ENCODE measurements around the gene BCAR3.
"Not testable (repeated sequence)": the region's sequence is repeated elsewhere in the genome, so short reads cannot be mapped to it uniquely, and the experiment has no call there.

The BCAR3 gene

DNA sequence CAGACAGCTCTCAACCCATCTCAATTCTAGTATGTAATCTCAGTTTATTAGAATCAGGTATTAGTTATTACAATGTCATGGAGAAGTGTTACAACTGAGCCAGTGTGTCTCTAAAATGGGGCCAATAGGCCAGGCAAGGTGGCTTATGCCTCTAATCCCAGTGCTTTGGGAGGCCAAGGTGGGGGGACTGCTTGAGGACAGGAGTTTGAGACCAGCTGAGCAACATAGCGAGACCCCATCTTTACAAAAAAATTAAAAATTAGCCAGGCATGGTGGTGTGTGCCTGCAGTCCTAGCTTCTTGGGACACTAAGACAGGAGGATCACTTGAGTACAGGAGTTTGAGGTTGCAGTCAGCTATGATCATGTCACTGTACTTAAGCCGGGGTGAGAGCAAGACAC lies 104.9 kb downstream of the BCAR3 start:
- no peak for DNase-seq (ENCODE audit: low read depth)

DNA sequence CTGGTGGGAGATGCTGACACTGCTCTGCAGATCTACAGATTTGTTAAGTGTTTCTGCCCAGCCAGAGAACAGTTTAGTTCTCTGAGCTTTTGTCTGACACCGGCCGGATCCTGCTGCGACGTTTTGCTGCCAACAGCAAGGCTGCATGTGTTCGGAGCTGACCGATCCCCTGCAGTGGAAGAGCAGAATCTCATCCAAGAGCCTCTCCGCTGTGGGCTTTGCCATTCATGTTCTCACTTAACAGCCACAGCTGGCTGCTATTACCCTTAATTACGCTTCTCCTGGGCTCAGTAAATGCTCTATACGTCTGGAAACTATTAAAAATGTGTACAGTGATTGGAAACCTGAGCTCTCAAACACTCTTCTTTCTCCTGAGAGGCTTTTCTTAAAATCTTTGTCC lies 105.3 kb downstream of the BCAR3 start:
- no peak for DNase-seq (ENCODE audit: low read depth)

DNA sequence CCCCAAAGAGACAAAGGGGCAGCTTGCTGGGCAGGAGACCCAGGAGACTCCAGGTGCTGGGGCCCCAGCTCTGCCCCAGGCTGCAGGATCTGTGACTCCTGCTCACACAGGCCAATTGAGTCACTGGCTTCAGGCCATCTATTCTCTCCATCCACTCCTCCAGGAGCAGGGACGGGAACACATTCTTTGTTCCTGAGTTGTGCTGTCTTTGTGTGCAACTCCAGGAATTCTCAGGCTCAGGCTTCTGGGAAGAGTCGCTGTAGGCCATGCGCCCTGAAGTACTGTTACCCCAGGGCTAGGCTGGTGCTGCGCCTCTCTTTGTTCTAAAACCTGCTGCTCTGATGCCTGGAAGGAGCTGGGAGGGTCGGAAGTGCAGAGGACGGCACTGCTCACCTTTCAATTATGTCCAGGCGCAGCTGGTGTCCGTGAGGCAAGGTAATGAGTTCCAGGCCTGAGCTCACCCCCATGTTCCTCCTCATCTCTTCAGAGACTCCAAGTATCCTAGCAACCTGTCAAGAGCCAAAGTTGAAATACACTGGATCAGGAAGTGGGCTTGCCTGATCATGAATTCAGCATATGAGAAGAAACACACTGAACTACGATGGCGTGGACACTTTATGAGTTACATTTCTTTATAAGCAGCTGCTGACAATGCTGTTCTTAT lies 105.9 kb downstream of the BCAR3 start:
- no peak for DNase-seq (ENCODE audit: low read depth)

DNA sequence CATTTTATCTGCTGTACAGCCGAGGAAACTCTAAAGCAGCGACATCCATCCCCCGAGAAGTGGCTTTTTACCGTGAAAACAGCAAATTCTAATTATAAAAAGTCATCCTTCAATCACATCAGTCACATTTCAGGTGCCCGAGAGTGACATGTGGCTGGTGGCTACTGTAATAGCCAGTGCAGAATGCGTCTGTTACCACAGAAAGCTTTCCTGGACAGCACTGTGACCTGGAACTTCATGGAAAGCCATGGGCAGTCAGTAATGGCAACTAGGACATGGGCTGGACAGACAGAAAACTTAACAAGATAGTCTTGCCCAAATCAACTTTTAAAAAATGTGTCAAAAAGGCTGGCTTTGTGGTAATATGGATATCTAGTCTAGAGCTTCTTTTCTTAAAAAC lies 106.6 kb downstream of the BCAR3 start:
- DNase-seq (ENCODE audit: low read depth): no peak

DNA sequence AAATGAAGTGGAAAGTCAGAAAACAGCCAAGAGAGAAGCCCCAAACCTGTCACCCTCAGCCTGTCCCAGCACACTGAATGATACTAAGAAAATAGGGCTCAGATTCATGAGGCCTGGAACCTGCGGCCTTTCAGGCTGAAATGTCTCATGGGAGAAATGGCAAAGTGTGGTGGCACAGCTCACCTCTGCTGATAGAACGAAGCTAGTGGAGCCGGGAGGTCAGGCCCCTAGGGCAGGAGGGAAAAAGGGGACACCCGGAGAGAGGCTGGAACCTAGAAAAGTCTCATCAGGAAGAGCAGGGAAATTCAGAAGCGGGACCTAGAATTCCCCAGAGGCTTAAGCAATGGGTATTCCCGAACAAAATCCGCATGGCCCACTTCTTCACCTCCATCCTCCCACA lies 107.1 kb downstream of the BCAR3 start:
- no peak for DNase-seq (ENCODE audit: low read depth)

DNA sequence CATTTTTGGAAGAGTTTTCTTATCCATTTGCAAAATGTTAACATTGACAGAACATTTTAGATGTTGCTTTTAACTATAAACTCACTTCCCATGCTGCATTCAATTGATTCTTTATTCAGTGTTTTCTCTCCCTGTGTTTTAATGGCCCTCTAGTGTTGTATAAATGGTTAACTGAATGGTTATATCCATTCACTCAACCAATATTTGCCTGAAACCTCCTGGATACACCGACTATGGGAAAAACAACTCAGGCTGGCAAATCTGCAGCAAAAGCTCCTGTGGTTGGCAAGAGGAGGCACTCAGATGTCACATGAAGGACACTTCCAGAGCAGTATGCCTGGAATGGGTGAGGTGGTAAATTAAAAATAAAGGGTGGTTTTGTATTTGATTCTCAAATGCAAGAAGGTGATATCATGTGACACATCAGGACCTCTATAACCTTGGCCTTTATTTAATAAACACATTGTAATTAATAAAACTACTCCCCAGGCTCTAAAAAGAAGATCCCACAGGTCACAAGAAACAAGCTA lies 107.6 kb downstream of the BCAR3 start:
- DNase-seq (ENCODE audit: low read depth): no peak

DNA sequence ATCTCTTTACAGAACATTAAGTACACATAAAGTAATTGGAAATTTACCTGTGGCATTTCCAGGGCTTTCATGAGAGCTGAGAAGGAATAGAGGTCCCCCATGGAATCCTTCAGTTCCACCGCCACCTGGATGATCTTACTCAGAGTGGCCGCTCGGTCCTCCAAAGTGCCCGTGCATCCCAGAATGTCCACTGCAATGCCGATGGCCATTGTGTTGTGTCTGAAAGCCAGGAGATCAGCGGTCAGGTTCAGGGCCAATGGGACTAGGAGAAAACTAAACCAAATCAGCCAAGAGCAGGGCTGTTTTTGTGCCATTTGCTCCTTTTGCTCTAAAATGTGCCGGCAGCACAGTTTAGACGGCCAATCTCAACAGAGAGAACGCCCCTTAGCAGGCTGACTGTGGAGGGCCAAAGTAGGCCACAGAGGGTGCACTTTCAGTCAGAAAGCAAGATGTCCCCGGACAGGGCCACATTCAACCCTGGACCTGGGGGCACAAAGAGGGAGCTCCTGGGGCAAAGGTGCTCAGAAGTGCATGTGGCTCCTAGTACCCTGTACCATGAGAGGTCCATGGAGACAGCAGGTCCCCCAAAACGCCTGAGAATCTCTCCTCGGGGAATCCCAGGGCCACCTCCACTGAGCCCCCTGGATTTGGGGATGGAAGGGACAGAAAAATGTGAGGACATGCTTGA lies 109.9 kb downstream of the BCAR3 start:
- DNase-seq (ENCODE audit: low read depth): no peak

DNA sequence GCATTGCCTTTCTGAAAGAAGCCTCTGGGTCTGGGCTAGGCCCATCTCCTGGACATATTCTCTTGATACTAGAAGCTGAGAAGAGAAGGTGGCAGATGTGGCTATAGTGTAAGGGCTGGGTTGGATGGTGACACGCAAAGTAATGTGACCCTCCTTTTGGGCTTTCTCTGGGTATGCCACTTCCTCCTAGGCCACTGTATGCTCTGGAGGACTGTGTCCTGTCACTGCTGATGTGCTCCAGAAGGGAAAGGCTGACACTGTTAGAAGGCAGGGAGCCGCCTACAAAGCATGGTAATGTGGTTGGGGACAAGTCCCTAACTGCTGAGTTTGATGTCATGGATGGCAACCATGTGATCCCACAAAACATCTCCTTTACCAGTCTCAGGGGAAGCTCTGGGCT lies 112.1 kb downstream of the BCAR3 start:
- DNase-seq (ENCODE audit: low read depth): no peak

DNA sequence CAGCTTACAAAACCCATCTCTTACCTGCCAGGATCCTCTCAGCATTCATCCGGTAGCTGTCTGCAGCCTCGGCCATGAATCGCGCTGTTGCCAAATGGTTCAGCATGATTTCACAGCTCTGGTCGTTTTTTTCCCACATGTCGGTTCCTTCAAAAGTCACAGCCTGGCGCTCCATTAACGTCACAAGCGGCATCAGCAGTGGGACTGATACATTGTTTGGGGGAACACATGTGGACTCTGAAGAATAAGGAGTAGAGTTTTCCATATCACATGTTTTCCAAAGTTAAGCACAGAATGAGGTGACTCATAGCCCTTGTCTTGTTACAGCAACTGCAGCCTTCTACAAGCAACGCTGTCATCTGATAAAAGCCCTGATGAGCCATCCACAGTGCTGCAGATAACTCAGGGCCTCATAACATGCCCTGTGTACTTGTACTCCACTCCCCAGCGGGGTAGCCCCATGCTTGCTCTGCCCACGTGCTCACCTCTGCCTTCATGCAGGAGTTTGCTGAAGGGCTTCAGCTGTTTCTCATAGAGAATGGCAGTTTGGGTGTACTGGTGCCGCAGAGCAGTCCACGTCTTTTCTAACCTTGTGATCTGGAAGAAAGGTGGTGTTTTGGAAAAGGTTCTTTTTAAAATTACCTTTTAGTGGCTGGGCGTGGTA lies 114.2 kb downstream of the BCAR3 start:
- no peak for DNase-seq (ENCODE audit: low read depth)

DNA sequence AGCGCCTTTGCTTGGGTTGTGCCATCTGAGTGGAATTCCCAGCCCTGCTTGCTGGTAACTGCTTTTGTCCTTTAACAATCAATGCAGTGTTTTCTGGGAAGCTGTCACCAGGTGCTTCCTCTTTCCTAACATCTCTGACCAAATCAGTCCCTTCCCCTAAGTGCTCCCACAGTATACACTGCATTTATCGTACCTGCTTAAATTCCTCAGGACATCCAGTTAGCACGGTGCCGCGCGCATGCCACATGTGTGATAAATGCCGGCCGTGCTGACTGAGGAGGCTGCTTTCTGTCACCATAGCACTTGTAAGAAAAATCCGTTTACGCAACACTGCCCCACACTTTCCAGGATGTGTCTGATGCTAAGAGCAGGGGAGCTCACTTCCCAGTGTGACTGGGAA lies 115.4 kb downstream of the BCAR3 start:
- DNase-seq (ENCODE audit: low read depth): no peak

DNA sequence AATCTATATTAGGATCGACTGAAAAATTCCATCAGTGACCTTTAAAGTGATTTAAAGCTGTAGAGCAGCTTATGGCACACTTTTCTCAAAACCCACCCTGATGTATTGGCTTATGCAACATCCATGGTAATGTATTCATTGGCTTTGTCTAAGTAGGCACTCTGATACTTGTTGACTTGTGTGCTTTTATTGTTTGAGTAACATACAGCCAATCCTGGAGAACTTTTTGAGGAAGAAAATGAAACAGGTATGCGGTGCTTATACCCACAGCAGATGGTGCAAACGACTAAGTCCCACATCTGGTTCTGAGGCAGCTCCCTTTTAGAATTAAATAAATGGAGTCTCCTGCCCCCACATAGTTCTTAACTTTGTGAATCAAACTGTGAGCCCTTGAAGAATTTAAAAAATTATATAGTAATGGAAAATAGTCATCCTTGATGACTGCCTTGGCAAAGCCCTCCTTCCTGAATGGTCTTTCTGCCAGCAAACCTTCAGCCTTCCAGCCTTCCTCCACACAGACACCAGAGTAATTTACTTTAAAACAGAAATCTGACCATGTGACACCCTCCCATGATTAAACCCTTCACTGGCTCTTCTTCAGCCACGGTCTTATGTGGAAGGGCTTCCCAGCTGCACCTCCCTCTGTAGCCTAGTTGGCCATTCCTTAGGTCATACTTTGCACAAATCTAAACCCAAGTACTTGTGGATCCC lies 116.0 kb downstream of the BCAR3 start:
- no peak for DNase-seq (ENCODE audit: low read depth)

DNA sequence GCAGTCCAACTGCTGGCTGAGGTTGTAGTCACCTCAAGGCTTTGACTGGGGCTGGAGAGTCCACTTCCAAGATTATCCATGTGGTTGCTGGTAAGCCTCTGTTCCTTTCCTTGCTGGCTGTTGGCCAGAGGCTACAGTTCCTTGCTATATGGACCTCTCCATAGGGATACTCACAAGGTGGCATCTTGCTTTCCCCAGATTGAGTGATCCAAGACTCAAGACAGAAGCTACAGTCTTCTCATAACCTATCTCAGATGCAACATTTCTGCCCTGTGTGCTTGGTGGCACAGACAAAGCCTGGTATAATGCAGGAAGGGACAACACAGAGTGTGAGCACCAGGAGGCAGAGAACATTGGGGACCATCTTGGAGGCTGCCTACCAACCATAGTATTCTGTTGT lies 121.9 kb downstream of the BCAR3 start:
- DNase-seq (ENCODE audit: low read depth): no peak

DNA sequence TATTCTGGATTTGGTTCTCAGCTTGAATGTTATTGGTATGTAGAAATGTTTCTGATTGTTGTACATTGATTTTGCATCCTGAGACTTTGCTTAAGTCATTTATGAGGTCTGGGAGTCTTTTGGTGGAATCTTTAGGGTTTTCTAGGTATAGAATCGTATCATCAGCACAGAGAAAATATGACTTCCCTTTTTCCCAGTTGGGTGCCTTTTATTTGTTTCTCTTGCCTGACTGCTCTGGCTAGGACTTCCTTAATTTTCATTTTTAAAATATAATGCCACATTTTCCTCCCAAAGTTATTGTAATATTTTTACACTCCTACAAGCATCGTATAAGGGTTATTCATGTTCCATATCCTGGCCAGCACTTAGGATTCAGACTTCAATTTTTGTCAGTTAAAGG lies 122.6 kb downstream of the BCAR3 start:
- no peak for DNase-seq (ENCODE audit: low read depth)

DNA sequence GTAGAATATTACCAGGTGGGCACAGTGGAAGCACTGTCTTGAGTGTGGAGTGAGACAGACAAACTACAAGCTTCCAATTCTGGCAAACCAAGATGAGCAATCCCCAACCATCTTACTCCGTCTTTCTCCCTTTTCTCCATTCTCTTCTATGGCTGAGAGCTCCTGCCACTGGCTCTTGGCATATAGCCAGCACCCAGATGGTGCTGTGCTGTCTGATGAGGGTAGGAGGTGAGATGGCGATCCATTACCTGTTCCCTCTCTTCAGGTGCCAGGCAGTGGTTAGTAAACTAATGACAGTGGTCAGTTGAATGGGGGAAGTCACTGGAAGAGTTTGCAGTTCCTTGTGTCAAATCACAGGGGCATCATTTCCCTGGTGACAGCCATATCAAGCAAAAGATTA lies 125.3 kb downstream of the BCAR3 start:
- no peak for DNase-seq (ENCODE audit: low read depth)

DNA sequence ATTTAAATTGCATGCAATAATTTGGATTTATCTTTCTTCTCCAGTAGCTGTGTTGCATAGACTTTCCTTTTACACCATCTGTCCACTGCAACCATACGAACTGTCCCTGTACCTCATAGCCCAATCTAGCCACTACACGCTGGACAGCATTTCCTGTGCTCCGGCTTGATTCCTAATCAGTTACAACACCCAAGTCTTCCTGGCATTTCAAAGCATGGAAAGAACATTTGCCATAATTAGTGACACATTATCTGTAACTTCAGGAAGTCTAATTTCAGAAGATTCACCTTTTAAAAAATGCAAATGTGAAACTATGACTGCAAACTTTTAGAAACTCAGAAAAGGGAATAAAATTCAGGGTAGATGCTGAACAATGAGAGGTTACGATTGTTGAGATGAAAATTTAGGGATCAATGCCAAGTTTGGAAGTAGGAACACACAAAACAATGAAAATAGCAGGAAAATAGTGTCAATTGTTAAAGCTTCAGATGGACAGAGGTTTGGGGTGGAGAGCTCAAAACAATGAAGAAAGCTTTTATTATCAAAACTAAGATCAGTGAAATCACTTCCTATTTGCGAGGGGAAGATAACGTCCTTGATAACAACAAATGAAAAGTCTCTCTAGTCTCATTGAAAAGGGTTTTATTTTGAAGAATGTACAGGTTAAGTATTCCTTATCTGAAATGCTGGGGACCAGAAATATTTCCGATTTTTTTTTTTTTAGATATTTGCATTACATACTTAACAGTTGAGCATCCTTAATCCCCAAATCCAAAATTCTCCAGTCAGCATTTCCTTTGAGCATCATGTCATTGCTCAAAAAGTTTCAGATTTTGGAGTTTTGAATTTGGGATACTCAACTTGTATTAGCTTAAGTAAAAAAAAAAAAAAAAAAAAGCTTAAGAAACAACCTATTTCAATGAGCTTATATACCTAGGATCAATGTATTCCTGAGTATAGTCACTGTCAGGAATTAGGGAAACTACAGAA lies 126.5 kb downstream of the BCAR3 start:
- DNase-seq (ENCODE audit: low read depth): no peak

DNA sequence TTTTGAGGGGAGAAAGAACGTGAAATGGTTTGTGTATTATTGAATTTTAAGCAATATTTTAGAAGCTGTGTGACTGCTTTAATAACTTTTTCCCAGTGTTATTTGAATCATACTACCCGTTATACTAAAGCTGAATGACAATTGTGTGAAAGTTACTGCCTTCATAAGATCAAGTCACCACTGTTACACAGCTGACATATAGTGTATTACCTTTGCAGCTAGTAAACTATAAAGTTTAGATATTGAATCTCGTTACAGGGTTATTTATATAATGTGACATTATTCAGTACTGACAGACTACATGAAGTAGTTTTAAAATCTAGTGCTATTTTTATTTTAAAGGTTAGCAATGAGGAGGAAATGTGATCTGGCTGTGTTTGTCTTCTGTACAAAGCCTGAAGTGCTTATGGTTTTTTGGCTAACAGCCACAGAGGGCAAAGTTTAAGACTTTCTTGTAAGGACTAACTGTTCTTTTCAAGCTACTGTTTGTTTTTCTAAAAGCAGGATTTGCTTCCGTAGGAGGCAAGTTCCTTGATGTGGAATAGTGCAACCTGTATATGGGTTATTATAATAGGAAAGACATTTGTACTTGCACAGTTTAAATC lies 127.6 kb downstream of the BCAR3 start:
- DNase-seq (ENCODE audit: low read depth): not testable (repeated sequence)

DNA sequence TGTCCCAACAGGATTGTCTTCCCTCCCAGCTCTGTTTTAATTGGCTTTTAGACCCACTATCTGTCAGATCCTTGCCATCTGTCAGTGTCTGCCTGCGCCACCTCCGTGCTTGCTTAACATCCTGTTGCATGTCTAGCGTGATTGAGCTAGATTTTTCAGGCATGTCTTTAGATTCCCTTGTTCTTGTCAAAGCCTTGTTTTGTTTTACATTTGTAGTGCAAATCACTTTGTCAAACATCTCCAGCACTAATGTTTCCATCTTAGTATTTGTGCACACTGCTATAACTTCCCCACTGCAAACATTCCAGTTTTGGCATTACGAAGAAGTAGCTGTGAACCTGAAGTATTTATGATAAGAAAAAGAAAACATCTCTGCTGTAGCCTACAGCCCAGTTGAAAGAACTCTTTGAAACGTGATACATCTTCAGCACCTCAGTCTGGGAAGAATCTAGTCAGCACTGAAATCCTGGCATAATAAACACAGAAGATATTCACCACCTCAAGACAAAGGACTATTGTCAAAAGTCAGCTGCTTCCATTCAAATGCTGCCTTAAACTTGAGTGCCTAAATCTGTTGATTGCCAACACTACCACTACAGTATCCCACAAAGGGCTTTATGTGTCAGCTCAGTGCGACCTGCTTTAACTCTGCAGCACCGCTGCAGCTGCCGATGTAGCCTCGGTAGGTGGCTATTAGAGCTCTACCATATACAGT lies 128.7 kb downstream of the BCAR3 start:
- no peak for DNase-seq (ENCODE audit: low read depth)

DNA sequence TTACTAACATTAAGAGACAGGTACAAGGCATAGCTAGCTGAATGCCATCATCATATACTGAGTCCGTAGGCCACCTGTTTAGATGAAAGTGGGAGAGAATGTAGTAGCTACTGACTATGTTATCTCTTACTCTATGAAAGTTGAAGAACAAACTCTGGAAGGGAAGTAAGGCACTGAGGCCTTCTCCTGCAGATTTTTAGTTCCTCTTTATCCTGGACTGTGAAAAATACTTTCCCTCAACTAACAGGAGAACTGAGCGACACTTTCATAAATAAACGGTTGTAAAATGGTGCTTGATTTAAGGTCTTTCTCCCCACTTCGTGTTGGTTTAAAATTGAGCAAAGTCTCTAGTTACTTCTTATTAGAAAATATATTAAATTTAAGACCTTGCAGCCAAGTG lies 131.8 kb downstream of the BCAR3 start:
- DNase-seq (ENCODE audit: low read depth): no peak

DNA sequence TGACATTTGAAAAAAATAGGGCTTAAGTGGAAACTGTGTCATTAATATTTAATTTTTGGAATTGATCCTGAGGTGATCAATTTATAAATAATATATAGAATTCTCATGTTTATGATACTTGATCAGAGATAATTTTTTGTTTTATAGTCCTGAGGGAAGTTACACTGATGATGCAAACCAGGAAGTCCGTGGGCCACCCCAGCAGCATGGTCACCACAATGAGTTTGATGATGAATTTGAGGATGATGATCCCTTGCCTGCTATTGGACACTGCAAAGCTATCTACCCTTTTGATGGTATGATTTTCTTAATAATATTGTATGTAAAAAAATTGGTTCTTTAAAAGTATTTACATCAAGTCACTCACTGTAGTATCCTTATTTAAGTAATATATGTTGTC lies 132.5 kb downstream of the BCAR3 start:
- no peak for DNase-seq (ENCODE audit: low read depth)

DNA sequence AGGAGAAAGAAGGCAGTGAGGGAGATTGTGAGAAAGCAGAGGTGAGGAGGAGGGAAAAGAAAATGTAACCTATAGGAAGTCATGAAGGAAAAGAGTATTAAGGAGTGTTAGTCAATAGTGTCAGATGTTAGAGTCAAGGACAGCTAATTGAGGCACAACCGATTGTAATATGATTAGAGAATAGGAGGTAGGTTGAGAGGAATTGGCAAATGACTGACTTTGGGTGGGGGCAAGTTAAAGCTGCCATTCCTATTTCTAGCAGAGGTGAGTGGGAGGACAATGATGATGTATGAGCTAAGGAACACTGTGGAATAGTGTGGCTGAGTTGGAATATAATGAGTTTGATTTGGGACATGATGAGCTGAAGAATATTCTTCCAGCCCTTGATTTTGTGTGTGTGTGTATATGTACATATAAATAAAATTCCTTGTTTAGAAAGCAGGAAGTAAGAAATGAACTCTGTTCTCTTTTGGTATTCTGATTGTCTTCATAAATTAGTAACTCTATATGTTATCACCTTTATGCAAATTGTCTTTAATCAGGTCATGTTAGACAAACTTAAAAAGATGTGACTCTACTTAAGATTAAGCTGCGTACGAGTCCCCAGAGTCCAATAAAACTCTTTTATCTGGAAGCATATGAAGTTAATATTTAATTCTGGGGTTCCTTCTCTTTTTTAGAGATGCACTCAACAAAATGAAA lies 135.3 kb downstream of the BCAR3 start:
- DNase-seq (ENCODE audit: low read depth): no peak
